GM13977 (cell line): Measurements from ENCODE around the gene RDH13.
"Not testable (repeated sequence)": the region's sequence is repeated elsewhere in the genome, so short reads cannot be mapped to it uniquely, and the experiment has no call there.

Source experiments
- DNase-seq: peaks from one replicate; pipeline ENCODE4 v3.0.0; 2012; ENCODE audit warnings: low spot score
- in situ Hi-C: fragments of 300-500 bp; cut with MboI; formaldehyde crosslinking; loops from one replicate; pipeline ENCODE4 v1.12.0; 2022; ENCODE audit warnings: low sequenced_read_pairs, low pct_unique_long_range_greater_than_20kb, mixed read lengths, inconsistent platforms; ENCODE audit not compliant: unreplicated experiment
- TF ChIP-seq, protein P1 (sequence below): IDR thresholded peaks from 2 replicates; pipeline ENCODE4 v1.5.1; 2012; ENCODE audit warnings: mild to moderate bottlenecking, control low read depth; ENCODE audit not compliant: insufficient read depth; ENCODE audit errors: extremely low read depth, missing control alignments

The RDH13 gene

DNA sequence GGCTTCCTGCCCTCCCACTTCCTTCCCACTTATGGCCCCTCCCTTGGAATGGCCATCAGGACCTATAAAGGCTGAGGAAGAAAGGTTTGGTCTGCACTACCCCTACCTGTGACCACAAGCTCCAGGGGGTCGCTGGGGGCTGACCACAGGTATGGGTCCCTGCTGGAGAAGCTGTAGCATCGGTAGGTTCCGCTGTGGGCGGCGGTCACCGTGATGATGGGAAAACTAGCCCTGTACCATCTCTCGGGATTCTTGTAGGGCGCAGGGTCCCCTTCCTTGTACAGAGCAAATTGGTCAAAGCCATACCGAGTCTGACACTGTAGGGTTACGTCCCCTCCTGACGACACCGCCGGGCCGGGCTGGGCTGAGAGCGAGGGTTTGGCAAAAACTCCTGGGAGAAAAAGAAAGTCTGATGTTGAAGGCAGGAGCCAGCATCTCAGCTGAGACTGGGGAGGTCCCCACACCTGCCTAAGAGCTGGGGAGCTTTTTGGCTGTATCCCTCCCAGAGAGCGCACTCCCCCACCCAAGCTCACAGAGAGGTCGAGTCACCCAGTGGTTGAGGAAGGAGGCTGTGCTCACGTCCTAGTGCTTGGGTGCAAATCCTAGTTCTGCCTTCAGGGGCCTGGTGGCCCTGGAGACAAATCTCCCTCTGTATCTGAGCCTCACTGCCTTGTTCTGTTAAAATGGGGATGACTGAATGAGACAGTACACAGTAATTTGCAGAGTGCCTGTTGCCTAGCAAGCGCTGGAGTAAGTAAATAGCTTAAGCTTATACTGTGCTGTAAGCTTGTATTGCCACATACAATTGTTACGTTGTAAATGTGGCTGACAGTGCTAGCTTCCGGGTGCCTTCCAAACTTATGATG lies 35.2 kb downstream of the RDH13 start:
- in situ Hi-C loops, result no loop called here
- TF ChIP-seq, protein P1, sequence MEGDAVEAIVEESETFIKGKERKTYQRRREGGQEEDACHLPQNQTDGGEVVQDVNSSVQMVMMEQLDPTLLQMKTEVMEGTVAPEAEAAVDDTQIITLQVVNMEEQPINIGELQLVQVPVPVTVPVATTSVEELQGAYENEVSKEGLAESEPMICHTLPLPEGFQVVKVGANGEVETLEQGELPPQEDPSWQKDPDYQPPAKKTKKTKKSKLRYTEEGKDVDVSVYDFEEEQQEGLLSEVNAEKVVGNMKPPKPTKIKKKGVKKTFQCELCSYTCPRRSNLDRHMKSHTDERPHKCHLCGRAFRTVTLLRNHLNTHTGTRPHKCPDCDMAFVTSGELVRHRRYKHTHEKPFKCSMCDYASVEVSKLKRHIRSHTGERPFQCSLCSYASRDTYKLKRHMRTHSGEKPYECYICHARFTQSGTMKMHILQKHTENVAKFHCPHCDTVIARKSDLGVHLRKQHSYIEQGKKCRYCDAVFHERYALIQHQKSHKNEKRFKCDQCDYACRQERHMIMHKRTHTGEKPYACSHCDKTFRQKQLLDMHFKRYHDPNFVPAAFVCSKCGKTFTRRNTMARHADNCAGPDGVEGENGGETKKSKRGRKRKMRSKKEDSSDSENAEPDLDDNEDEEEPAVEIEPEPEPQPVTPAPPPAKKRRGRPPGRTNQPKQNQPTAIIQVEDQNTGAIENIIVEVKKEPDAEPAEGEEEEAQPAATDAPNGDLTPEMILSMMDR, result no peak
- no peak for DNase-seq

GRCh38 chr19:55027140-55027471 lies 35.8 kb downstream of the RDH13 start:
- in situ Hi-C loops, DNase-seq: not testable (repeated sequence)

DNA sequence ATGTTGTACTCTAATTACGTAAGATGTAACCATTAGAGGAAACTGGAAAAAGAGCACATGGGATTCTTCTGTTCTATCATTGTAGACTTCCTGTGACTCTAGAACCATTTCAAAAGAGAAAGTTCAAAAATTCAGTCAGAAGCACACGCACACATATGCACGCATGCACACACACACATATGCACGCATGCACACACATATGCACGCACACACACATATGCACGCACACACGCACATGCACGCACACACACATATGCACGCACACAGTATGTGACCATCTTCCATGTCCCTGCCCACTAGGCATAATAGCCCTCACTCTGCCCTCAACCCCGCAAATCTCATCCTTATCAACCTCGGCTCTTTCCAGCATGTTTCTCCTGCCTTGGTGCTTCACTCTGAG lies 38.8 kb downstream of the RDH13 start:
- DNase-seq, result no peak
- TF ChIP-seq, protein P1, result no peak
- in situ Hi-C loops, result no loop called here

GRCh38 chr19:55020351-55020750 lies 42.6 kb downstream of the RDH13 start:
- in situ Hi-C loops, result not testable (repeated sequence)

DNA sequence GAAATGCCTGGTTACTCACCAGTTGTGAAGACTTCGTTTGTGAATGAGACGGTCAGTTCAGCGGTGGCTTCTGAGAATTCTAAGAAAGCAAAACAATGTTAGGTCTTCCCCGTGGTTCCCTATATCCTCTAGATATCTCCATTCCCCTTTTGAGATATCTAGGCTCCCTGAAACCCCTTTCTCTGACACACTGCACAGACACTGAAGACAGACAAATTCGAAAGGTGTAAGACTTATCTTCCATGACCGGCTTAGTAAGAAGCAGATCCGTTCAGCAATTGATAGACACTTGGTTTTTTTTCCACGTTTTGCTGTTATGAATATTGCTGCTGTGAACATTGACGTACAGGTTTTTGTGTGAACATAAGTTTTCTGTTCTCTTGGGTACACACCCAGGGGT lies 44.3 kb downstream of the RDH13 start:
- in situ Hi-C loops, result no loop called here
- no peak for DNase-seq
- TF ChIP-seq, protein P1, result no peak

More at GRCh38 chr19:55020351-55020750, 42.6 kb downstream of the RDH13 start:
- DNase-seq, result not testable (repeated sequence)

GRCh38 chr19:55018216-55018615 lies 44.7 kb downstream of the RDH13 start:
- no peak for DNase-seq
- TF ChIP-seq, protein P1, result no peak
- in situ Hi-C loops, result no loop called here

- TF ChIP-seq, protein P1, result no peak
- in situ Hi-C loops, result no loop called here
- no peak for DNase-seq
Observed at GRCh38 chr19:55016017-55016416, 46.9 kb downstream of the RDH13 start.
